ENCODE results near the gene CFAP91. TPM values are rescaled to one million over a fixed set of nuclear protein-coding genes. Genes with fewer than 3 reads are reported as not detected.

Gene CFAP91
- total RNA-seq, 2 donors from 2014 or later: 0.63 to 2.7 TPM

DNA sequence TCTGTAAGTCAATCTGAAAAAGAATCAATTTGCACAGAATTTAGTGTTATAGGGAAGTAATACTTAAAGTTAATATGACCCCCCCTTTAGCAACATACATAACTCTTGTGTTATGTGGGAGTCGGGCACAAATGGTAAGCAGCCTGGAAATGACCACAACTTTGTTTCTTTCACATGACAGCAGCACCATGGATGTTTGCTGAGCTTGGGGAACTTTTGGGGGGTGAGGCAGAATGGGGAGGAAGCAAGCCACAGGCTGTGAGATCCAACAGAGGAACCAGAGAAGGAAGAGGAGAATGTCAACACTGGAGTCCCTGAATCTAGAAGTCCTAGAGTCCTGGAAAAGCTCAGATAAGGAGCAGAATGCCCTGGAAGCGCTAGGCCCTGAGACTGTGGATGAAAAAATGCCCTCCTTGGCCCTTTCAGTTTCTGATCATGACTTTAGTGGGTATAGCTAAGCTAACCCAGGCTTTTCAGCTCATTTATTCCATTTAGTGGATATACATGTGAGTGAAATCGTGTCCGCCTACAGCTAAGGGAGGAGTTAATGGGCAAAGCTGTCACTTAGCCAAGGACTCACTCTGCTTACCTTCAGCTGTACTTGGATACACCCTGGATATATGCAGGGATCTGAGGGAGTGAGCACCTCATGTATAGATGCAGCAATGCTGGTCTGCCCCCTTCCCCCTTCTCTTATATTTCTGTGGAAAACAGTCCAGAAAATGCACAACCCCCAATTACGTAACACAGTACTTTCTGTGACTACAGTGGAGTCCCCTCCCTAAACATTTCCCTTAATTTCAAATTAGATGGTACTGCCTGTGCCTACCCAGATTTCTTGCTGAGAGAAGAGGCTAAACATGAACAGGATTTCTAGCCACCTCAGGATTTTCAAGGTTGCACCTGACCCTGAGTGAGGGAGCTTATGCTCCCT is 39.1 kb downstream of the CFAP91 start:
- DNase-seq: no peak
- Mint-ChIP-seq H3K4me3 (no peak overlapping the region), H3K36me3 (ENCODE audit: low read depth) (peaks cover 4% of the 10 kb centered on the region), H3K27me3 (peaks cover 51% of the 10 kb centered on the region), H3K27ac (no peak overlapping the region), H3K4me1 (no peaks in the 10 kb centered on the region)
- no peaks in the 10 kb centered on the region for H3K9me3 ChIP-seq (ENCODE audit: control insufficient read depth, low read length, poor library complexity, severe bottlenecking)
- ATAC-seq: no peak

DNA sequence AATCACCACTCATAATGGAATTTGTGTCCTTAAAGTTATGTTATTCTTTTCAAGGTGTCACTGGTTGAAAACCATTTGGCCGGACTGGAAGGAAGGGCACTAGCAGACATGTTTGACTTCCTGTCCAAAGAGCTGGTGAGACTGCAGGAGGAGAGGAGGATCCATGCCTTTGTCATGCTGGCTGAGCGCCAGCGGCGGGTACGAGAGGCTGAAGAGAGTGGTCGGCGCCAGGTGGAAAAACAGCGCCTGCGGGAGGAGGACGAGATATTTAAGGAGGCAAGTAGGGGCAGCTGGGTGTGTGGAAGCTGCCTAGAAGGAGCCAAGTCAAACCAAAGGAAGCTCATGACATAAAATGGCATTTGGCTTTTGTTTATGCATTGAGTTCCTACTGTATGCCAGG is 41.1 kb downstream of the CFAP91 start:
- no peak for ATAC-seq
- H3K27ac Mint-ChIP-seq: no peak overlapping the region
- DNase-seq: no peak
- H3K27me3 Mint-ChIP-seq: peaks cover 59% of the 10 kb centered on the region
- H3K9me3 ChIP-seq (ENCODE audit: control insufficient read depth, low read length, poor library complexity, severe bottlenecking): no peaks in the 10 kb centered on the region
- H3K4me3 Mint-ChIP-seq: no peak overlapping the region
- H3K4me1 Mint-ChIP-seq: no peaks in the 10 kb centered on the region
- peaks cover 4% of the 10 kb centered on the region for H3K36me3 Mint-ChIP-seq (ENCODE audit: low read depth)

DNA sequence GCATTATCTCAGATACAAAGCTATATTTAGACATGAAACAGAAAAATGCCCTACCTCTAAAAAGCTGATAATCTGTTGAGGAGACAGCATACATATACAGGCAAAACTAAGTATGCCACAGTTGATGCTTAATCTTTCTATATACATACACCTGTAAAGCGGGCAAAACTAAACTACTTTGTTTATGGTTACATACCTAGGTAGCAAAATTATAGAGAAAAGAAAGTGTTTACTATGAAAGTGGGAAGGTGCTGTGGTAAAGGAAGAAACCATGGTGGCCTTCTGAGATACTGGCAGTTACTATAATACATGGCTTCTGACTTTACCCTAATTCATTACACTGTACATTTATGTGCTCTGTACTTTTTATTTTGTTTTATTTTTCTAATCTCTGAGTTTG is 43.1 kb downstream of the CFAP91 start:
- Mint-ChIP-seq H3K36me3 (ENCODE audit: low read depth) (peaks cover 6% of the 10 kb centered on the region), H3K27ac (no peak overlapping the region), H3K4me1 (no peaks in the 10 kb centered on the region), H3K27me3 (peaks cover 54% of the 10 kb centered on the region), H3K4me3 (no peak overlapping the region)
- no peak for DNase-seq
- ATAC-seq: no peak
- H3K9me3 ChIP-seq (ENCODE audit: control insufficient read depth, low read length, poor library complexity, severe bottlenecking): no peaks in the 10 kb centered on the region

DNA sequence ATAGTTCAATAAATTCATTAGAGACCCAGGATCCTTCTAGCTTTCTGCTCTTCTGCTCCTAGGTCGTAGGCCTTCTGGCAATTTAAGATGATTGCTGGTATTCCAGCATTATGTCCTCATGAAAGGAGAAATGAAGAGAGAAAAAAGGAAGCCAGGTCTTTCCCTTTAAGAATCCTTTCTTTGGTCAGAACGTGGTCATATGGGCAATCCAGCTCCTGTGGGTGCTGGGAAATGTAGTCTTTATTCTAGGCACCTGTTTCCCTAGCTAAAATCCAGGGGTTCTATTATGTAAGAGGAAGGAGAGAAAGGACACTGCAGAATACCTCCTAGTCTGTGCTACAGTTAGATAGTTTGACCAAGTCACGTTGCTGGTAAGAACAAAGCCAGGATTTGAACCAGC is 43.6 kb downstream of the CFAP91 start:
- no peaks in the 10 kb centered on the region for H3K4me1 Mint-ChIP-seq
- H3K36me3 Mint-ChIP-seq (ENCODE audit: low read depth): peaks cover 6% of the 10 kb centered on the region
- no peak overlapping the region for H3K27ac Mint-ChIP-seq
- no peaks in the 10 kb centered on the region for H3K9me3 ChIP-seq (ENCODE audit: control insufficient read depth, low read length, poor library complexity, severe bottlenecking)
- no peak for ATAC-seq
- no peak for DNase-seq
- no peak overlapping the region for H3K4me3 Mint-ChIP-seq
- peaks cover 54% of the 10 kb centered on the region for H3K27me3 Mint-ChIP-seq

DNA sequence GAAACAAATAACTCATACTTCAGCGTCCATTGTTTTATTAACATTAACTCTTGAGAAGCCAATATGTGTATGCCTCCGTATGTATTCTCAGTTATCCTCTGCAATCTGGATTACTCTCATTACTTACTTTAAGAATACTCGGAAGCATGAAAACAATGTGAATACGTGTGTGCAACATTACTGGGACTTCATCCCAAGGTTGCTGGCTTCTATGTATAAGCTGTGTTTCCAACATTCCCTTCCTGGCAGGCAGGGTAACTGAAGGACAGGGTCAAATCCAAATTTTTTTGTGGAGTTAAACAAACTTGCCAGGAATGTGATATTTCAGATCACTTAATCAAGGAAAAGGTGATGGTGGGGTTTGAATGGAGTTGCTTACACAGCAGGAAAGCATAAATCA is 44.5 kb downstream of the CFAP91 start:
- H3K9me3 ChIP-seq (ENCODE audit: control insufficient read depth, low read length, poor library complexity, severe bottlenecking): no peaks in the 10 kb centered on the region
- Mint-ChIP-seq H3K4me3 (no peak overlapping the region), H3K27ac (no peak overlapping the region), H3K4me1 (no peaks in the 10 kb centered on the region), H3K27me3 (peaks cover 44% of the 10 kb centered on the region), H3K36me3 (ENCODE audit: low read depth) (peaks cover 6% of the 10 kb centered on the region)
- DNase-seq (no peak), ATAC-seq (no peak)

DNA sequence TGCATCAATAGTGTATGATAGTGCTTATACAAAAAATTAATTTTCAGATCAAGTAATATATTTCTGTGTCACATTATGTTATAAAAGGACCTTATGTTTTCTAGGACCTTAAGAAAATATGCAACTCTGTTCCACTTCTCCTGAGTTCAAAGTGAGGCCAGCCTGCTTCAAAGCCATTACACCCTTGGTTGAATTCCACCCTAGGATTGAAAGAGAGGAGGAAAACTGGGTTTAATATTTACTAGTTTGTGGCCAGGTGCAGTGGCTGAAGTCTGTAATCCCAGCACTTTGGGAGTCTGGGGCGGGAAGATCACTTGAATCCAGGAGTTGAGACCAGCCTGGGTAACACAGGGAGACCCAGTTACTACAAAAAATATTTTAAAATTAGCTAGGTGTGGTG is 46.2 kb downstream of the CFAP91 start:
- no peak for ATAC-seq
- H3K4me3 Mint-ChIP-seq: no peak overlapping the region
- no peaks in the 10 kb centered on the region for H3K4me1 Mint-ChIP-seq

DNA sequence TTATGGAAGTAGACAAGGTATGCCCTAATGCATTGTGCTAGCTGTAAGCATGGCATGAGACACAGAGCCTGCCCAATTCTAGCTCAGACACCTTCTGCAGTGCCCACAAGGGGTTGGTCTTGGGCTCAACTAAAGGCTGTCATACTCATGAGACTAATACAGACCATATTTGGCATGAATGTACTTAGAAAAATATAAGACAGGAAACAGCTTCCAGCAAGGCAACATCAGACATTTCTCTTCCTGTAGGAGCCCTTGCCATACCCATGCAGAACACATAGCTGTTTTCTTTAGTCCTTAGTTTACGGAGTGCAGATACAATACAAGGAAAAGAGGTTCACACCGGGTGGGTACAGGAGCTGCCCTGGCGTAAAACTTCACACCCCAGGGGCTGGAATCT is 48.6 kb downstream of the CFAP91 start:
- H3K4me3 Mint-ChIP-seq: no peak overlapping the region
- DNase-seq: no peak
- no peak overlapping the region for H3K27ac Mint-ChIP-seq
- H3K9me3 ChIP-seq (ENCODE audit: control insufficient read depth, low read length, poor library complexity, severe bottlenecking): no peaks in the 10 kb centered on the region
- ATAC-seq: no peak
- H3K36me3 Mint-ChIP-seq (ENCODE audit: low read depth): peaks cover 3% of the 10 kb centered on the region
- H3K4me1 Mint-ChIP-seq: no peaks in the 10 kb centered on the region
- H3K27me3 Mint-ChIP-seq: peaks cover 33% of the 10 kb centered on the region

More for the DNA sequence above, 46.2 kb downstream of the CFAP91 start:
- Mint-ChIP-seq H3K27me3 (peaks cover 36% of the 10 kb centered on the region), H3K36me3 (ENCODE audit: low read depth) (peaks cover 6% of the 10 kb centered on the region), H3K27ac (no peak overlapping the region)
- no peak for DNase-seq
- H3K9me3 ChIP-seq (ENCODE audit: control insufficient read depth, low read length, poor library complexity, severe bottlenecking): no peaks in the 10 kb centered on the region

Other genes starting within 250 kb of the CFAP91 start
- 10 to 100 TPM; 65.8 to 70.6 TPM for gene TMEM39A, start 239.4 kb upstream of the CFAP91 start, total RNA-seq
- gene POGLUT1, start 234.1 kb upstream of the CFAP91 start, total RNA-seq: 10 to 100 TPM; 26.3 to 27.3 TPM
- gene TIMMDC1, start 204.5 kb upstream of the CFAP91 start, total RNA-seq: 10 to 100 TPM; 26.9 to 29.5 TPM
- 10 to 100 TPM; 13.9 to 14.1 TPM for gene CD80, start 143.4 kb upstream of the CFAP91 start, total RNA-seq
- gene ADPRH, start 123.5 kb upstream of the CFAP91 start, total RNA-seq: 1 to 10 TPM; 3.6 to 3.7 TPM
- gene PLA1A, start 105.1 kb upstream of the CFAP91 start, total RNA-seq: under 1 TPM in 1 of 2 donors, not detected in 1; 0.45 TPM
- gene POPDC2, start 42.4 kb upstream of the CFAP91 start, total RNA-seq: 1 to 10 TPM; 4.2 to 4.3 TPM
- gene COX17, start 25.6 kb upstream of the CFAP91 start, total RNA-seq: 10 to 100 TPM; 26.8 to 28.9 TPM
- under 1 TPM in 1 of 2 donors, not detected in 1; 0.20 TPM for gene NR1I2, start 79.1 kb downstream of the CFAP91 start, total RNA-seq

All from T-helper 17 cell (primary cell).